Activated naive CD4-positive, alpha-beta T cell treated with anti-CD3 and anti-CD28 coated beads for 36 hours (primary cell): Measurements from ENCODE around the gene TGM3. TPM values are rescaled to one million over a fixed set of nuclear protein-coding genes. Genes with fewer than 3 reads are reported as not detected.
A peak's percentile ranks its signal among the peaks of the same experiment; 100 is the strongest.

Experiments used
- CTCF ChIA-PET: fragments of 350-600 bp; sonication (Branson Sonifier 250); formaldehyde crosslinking; loops from one replicate; lab custom pipeline; 2021; ENCODE audit warnings: antibody characterized with exemption; lab: Charles Lee
- DNase-seq: peaks from one replicate; pipeline ENCODE4 v3.0.0-alpha.2; 2020
- H3K27ac Mint-ChIP-seq: one replicate; pipeline ENCODE4 v1.8.0; 2021; ENCODE audit warnings: mild to moderate bottlenecking, mixed read lengths
- H3K27me3 Mint-ChIP-seq: one replicate; pipeline ENCODE4 v1.8.0; 2021; ENCODE audit warnings: low read depth, mixed read lengths
- H3K36me3 Mint-ChIP-seq: one replicate; pipeline ENCODE4 v1.8.0; 2021; ENCODE audit warnings: low read depth, mixed read lengths
- H3K4me1 Mint-ChIP-seq: one replicate; pipeline ENCODE4 v1.8.0; 2021; ENCODE audit warnings: low read depth, mixed read lengths
- H3K4me3 Mint-ChIP-seq: one replicate; pipeline ENCODE4 v1.8.0; 2021; ENCODE audit warnings: mild to moderate bottlenecking, moderate library complexity, mixed read lengths
- H3K9me3 Mint-ChIP-seq: one replicate; pipeline ENCODE4 v1.8.0; 2021; ENCODE audit warnings: mixed read lengths
- intact Hi-C: fragments of 100-400 bp; cut with micrococcal nuclease; formaldehyde crosslinking; loops from one replicate; pipeline ENCODE4 v1.15.1; 2023
- total RNA-seq, 2 experiments: library from RNA; stranded (reverse); gene quantifications; one replicate each; pipeline ENCODE4 v1.2.3, GENCODE V29; 2021

Gene TGM3
- total RNA-seq, 2 experiments from 2014 or later = not detected

GRCh38 chr20:2378893-2379292 is 83.1 kb downstream of the TGM3 start:
- CTCF ChIA-PET = interaction anchor here (1.0 to 1.6 kb wide), 3 partner anchors 9 to 186 kb away, joined by 3 to 7 read pairs (median 6); no protein-coding TSS in a partner anchor
- Mint-ChIP-seq H3K4me3 (no peak overlapping the region), H3K36me3 (no peaks in the 10 kb centered on the region), H3K9me3 (no peaks in the 10 kb centered on the region), H3K4me1 (peaks cover 17% of the 10 kb centered on the region), H3K27me3 (peaks cover 13% of the 10 kb centered on the region), H3K27ac (no peak overlapping the region)
- DNase-seq = no peak
- intact Hi-C loops = no loop called here

GRCh38 chr20:2379511-2380229 is 83.9 kb downstream of the TGM3 start:
- H3K36me3 Mint-ChIP-seq = no peaks in the 10 kb centered on the region
- no peaks in the 10 kb centered on the region for H3K9me3 Mint-ChIP-seq
- no peak overlapping the region for H3K27ac Mint-ChIP-seq
- peaks cover 13% of the 10 kb centered on the region for H3K27me3 Mint-ChIP-seq
- CTCF ChIA-PET = interaction anchor here (1.6 kb wide), 1 partner anchor 73 kb away, joined by 6 read pairs; no protein-coding TSS in a partner anchor
- peak; percentile 54 for DNase-seq
- H3K4me1 Mint-ChIP-seq = peaks cover 17% of the 10 kb centered on the region
- H3K4me3 Mint-ChIP-seq = no peak overlapping the region
- intact Hi-C loops = no loop called here

DNA sequence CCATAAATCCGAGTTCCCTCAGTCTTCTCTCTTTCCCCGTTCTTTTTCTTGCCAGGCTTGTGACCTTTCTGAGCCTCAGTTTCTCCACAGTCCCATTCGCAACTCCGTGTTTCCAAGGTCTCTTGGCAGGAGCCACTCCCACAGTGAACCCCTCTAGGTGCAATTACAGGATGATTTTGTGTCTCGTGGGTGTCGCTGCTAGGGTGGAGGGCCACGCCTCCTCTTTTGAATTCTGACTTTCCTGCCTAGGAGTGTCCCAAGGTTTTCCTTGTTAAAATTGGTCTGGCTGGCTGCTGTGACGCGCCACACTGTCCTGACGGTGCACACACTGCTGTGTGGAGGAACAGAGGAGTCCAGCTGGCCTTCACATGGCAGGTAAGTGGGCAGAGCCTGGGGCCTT is 84.8 kb downstream of the TGM3 start, which contains the start of gene TGM6:
Gene TGM6, plus strand, starts transcription at position 301 of the 400 bp plus-strand sequence. Its CDS starts 68 bp downstream, at position 369.
- Mint-ChIP-seq H3K27me3 (peaks cover 13% of the 10 kb centered on the region), H3K27ac (no peak within 1 kb of the TSS), H3K4me3 (no peak within 1 kb of the TSS), H3K36me3 (no peaks in the 10 kb centered on the region), H3K9me3 (no peaks in the 10 kb centered on the region), H3K4me1 (peaks cover 17% of the 10 kb centered on the region)
- DNase-seq = no peak
- CTCF ChIA-PET = interaction anchor here (1.6 kb wide), 1 partner anchor 72 kb away, joined by 6 read pairs; no protein-coding TSS in a partner anchor
- intact Hi-C loops = no loop called here

- CTCF ChIA-PET = no interaction called here
Observed at GRCh38 chr20:2381303-2381702, 85.5 kb downstream of the TGM3 start.

GRCh38 chr20:2382833-2383232 is 87.0 kb downstream of the TGM3 start:
- peaks cover 5% of the 10 kb centered on the region for H3K27me3 Mint-ChIP-seq
- H3K27ac Mint-ChIP-seq = no peak overlapping the region
- no peaks in the 10 kb centered on the region for H3K36me3 Mint-ChIP-seq
- intact Hi-C loops = no loop called here
- no peak for DNase-seq
- peaks cover 21% of the 10 kb centered on the region for H3K4me1 Mint-ChIP-seq
- no peak overlapping the region for H3K4me3 Mint-ChIP-seq
- H3K9me3 Mint-ChIP-seq = no peaks in the 10 kb centered on the region
- CTCF ChIA-PET = interaction anchor here (0.6 kb wide), 2 partner anchors 211 to 874 kb away, joined by 3 read pairs; no protein-coding TSS in a partner anchor

More at GRCh38 chr20:2381303-2381702, 85.5 kb downstream of the TGM3 start:
- intact Hi-C loops = no loop called here
- Mint-ChIP-seq H3K27me3 (peaks cover 9% of the 10 kb centered on the region), H3K27ac (no peak overlapping the region), H3K36me3 (no peaks in the 10 kb centered on the region), H3K4me1 (peaks cover 17% of the 10 kb centered on the region), H3K9me3 (no peaks in the 10 kb centered on the region), H3K4me3 (no peak overlapping the region)
- DNase-seq = no peak

GRCh38 chr20:2385026-2385425 is 89.2 kb downstream of the TGM3 start:
- H3K27me3 Mint-ChIP-seq = no peaks in the 10 kb centered on the region
- H3K27ac Mint-ChIP-seq = no peak overlapping the region
- H3K4me1 Mint-ChIP-seq = peaks cover 4% of the 10 kb centered on the region
- no peaks in the 10 kb centered on the region for H3K36me3 Mint-ChIP-seq
- peaks cover 6% of the 10 kb centered on the region for H3K9me3 Mint-ChIP-seq
- no peak overlapping the region for H3K4me3 Mint-ChIP-seq
- DNase-seq = no peak
- intact Hi-C loops = no loop called here
- CTCF ChIA-PET = interaction anchor here (1.0 kb wide), 1 partner anchor 68 kb away, joined by 3 read pairs; no protein-coding TSS in a partner anchor

DNA sequence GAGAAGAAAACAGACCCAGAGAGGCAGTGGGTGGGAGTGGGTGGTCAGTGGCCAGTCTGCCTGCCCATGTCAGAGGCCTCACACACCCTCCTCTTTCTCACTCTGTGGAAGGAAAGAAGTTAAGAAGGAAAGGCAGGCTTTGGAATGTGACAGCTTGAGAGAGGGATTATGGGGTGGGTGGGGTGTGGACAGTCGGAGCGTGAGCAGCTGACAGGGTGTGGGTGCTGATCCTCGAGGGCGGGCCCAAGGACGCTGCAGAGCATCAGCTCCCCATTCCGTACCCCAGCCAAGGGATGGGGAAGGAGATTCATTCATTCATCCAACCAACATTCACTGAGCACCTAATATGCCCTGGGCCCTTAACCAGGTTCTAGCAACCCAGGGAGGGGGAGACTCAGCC is 89.7 kb downstream of the TGM3 start:
- CTCF ChIA-PET = interaction anchor here (1.0 kb wide), 1 partner anchor 68 kb away, joined by 3 read pairs; no protein-coding TSS in a partner anchor

GRCh38 chr20:2386516-2387179 is 90.8 kb downstream of the TGM3 start:
- Mint-ChIP-seq H3K4me1 (peaks cover 4% of the 10 kb centered on the region), H3K27me3 (no peaks in the 10 kb centered on the region), H3K36me3 (no peaks in the 10 kb centered on the region), H3K9me3 (peaks cover 6% of the 10 kb centered on the region), H3K4me3 (no peak overlapping the region), H3K27ac (no peak overlapping the region)
- intact Hi-C loops = loop anchor here (1.0 kb wide), 1 partner anchor 66 kb away; no protein-coding TSS in a partner anchor
- CTCF ChIA-PET = interaction anchor here (0.6 to 3.2 kb wide), 19 partner anchors 8 to 203 kb away, joined by 3 to 28 read pairs (median 4); partner anchors contain the start of gene ZNF343
- no peak for DNase-seq

More for the DNA sequence above, 89.7 kb downstream of the TGM3 start:
- Mint-ChIP-seq H3K9me3 (peaks cover 6% of the 10 kb centered on the region), H3K27ac (no peak overlapping the region), H3K4me3 (no peak overlapping the region), H3K27me3 (no peaks in the 10 kb centered on the region), H3K36me3 (no peaks in the 10 kb centered on the region), H3K4me1 (peaks cover 4% of the 10 kb centered on the region)
- intact Hi-C loops = no loop called here
- DNase-seq = no peak

DNA sequence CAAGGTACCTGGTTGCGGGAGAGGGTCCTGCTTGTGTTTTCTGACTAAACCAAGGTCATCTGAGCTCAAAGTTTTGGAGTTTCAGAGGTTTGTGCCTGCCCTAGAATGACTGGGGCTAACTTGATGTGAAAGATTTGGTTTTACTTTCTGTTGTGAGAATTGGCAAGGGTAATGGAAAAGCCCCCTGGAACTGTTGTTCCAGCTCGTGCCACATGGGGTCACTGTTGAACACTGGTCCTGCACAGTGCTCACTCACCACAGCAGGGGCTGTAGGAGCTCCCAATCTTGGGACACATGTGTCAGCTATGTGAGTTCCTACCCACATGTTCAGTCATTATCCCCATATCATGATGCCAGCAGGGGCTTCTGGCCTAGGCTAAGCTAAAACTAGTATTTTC is 91.4 kb downstream of the TGM3 start:
- peaks cover 6% of the 10 kb centered on the region for H3K9me3 Mint-ChIP-seq
- no peak overlapping the region for H3K4me3 Mint-ChIP-seq
- no peaks in the 10 kb centered on the region for H3K27me3 Mint-ChIP-seq
- no peaks in the 10 kb centered on the region for H3K36me3 Mint-ChIP-seq
- CTCF ChIA-PET = interaction anchor here (0.6 to 3.2 kb wide), 21 partner anchors 9 to 204 kb away, joined by 3 to 28 read pairs (median 4); partner anchors contain the start of gene ZNF343
- intact Hi-C loops = loop anchor here (1.0 kb wide), 1 partner anchor 65 kb away; no protein-coding TSS in a partner anchor
- peaks cover 4% of the 10 kb centered on the region for H3K4me1 Mint-ChIP-seq
- no peak overlapping the region for H3K27ac Mint-ChIP-seq
- DNase-seq = peak; percentile 74

DNA sequence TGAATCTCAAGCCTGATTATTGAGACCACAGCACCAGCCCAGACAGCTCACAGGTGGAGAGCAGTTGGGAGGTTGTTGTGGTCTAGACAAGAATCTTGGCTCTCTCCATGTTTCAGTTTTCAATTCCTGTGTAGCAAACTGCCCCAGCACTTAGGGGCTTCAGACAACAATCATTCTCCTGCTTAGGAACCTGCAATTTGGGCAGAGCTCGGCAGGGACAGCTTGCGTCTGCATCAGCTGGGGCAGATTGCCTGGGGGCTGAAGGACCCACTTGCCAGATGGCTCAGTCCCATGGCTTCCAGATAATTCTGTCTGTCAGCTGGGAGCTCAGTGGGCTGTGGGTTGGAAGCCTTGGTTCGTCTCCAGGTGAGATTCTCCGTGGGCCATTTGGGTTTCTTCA is 91.8 kb downstream of the TGM3 start:
- intact Hi-C loops = loop anchor here (1.0 kb wide), 1 partner anchor 65 kb away; no protein-coding TSS in a partner anchor
- Mint-ChIP-seq H3K4me1 (peaks cover 4% of the 10 kb centered on the region), H3K36me3 (no peaks in the 10 kb centered on the region), H3K27ac (no peak overlapping the region), H3K4me3 (no peak overlapping the region), H3K9me3 (peaks cover 6% of the 10 kb centered on the region), H3K27me3 (no peaks in the 10 kb centered on the region)
- CTCF ChIA-PET = interaction anchor here (0.7 to 3.2 kb wide), 16 partner anchors 9 to 204 kb away, joined by 3 to 28 read pairs (median 4); partner anchors contain the start of gene ZNF343
- DNase-seq = no peak
